Measurements from ENCODE around the gene RTN4RL1. TPM values are rescaled to one million over a fixed set of nuclear protein-coding genes. Genes with fewer than 3 reads are reported as not detected.
A peak's percentile ranks its signal among the peaks of the same experiment; 100 is the strongest.

The RTN4RL1 gene
- total and polyA plus RNA-seq, 2 experiments from 2014 or later = 32.2 to 45.4 TPM

GRCh38 chr17:1946021-1946932 is 78.9 kb downstream of the RTN4RL1 start:
- no peaks in the 10 kb centered on the region for H3K36me3 ChIP-seq
- H3K9me3 ChIP-seq (ENCODE audit: low read depth) = no peaks in the 10 kb centered on the region
- H3K4me3 ChIP-seq = no peak overlapping the region
- peaks cover 45% of the 10 kb centered on the region for H3K4me1 ChIP-seq (ENCODE audit: low read depth)
- H3K27ac ChIP-seq = peak overlapping the region; percentile 89
- H3K27me3 ChIP-seq = no peaks in the 10 kb centered on the region
- TF ChIP-seq CTCF (IDR thresholded peaks at IDR 0.05; ENCODE audit: low read depth, low read length) = no peak
- DNase-seq (ENCODE audit: low read depth in 1 of 2, low spot score in 1 of 2) = no peak

DNA sequence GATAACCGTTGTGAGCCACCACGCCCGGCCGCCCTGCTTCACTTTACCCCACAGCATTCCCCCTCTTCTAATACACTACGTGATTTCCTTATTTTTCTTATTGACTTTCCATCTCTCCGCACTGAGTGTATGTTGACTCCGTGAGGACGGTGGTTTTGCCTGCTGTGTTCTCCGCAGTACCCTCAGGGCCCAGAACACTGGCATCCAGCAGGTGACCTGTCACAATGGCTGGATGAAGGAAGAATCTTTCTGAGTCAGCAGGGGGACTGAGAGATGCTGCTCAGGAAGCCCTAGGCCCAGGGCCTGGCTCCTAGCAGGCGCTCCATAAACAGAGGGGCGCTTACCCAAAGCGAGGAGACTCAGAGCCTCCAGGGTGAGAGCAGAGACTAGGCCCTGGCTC is 79.5 kb downstream of the RTN4RL1 start:
- peaks cover 52% of the 10 kb centered on the region for H3K4me1 ChIP-seq (ENCODE audit: low read depth)
- no peak for TF ChIP-seq CTCF (IDR thresholded peaks at IDR 0.05; ENCODE audit: low read depth, low read length)
- peak overlapping the region; percentile 89 for H3K27ac ChIP-seq
- no peak for DNase-seq (ENCODE audit: low read depth in 1 of 2, low spot score in 1 of 2)
- no peak overlapping the region for H3K4me3 ChIP-seq
- H3K36me3 ChIP-seq = no peaks in the 10 kb centered on the region
- no peaks in the 10 kb centered on the region for H3K27me3 ChIP-seq
- no peaks in the 10 kb centered on the region for H3K9me3 ChIP-seq (ENCODE audit: low read depth)

DNA sequence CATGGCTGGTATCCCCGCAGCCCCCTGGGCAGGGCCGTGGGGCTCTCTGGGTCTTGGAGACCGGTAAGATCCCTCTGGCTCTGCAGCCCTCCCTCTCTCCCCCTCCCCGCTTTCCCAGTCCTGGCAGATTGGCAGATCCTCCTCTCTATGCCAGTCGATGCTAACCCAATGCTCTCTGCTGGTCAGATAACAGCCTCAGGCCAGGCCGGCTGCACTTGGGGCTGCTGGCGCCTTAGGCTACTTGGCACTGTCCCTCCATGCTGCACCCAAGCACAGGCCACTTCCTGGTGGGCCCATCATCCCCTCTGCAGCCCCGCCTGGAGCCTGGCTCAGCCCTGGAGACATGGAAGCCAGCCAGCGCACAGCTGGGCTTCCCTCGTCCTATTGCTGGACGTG is 81.7 kb downstream of the RTN4RL1 start:
- H3K4me1 ChIP-seq (ENCODE audit: low read depth) = peaks cover 60% of the 10 kb centered on the region
- no peak for TF ChIP-seq CTCF (IDR thresholded peaks at IDR 0.05; ENCODE audit: low read depth, low read length)

DNA sequence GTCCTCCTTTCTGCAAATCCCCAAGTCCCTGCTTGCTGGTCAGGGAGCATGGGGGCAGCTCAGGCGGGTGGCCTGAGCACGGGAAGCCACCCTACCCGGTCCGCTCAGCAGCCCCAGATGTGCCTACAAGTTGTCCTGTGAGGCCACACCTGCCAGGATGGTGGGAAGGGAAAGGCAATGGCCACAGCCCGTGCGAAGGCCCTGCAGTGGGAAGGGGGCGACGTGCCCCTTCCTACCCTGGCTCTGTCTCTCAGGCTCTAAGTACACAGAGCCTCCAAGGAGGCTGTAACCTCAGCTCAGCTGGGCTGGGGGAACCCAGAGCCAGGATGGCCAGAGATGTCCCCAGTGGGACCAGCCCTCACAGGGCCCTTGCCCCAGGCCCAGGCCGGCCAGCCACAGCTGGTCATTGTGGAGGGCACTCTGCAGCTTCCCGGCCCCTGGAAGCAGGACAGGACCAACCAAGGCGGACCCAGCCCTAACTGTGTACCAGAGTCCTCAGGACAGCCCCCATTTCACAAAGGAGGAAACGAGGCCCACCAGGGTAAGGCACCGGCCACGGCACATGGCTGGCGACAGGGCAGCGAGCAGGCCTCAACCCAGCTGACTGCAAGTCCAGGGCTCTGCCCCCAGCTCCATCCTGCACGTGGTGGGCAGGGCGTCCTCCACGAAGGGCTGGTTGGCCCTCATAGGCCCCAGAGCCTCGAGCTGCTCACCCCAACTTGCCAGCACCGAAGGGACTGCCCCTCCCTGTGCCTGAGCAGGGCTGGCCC is 82.3 kb downstream of the RTN4RL1 start:
- Histone ChIP-seq H3K27ac (no peak overlapping the region), H3K4me1 (ENCODE audit: low read depth) (peaks cover 54% of the 10 kb centered on the region), H3K27me3 (no peaks in the 10 kb centered on the region), H3K9me3 (ENCODE audit: low read depth) (no peaks in the 10 kb centered on the region), H3K4me3 (no peak overlapping the region), H3K36me3 (no peaks in the 10 kb centered on the region)
- DNase-seq (ENCODE audit: low read depth in 1 of 2, low spot score in 1 of 2) = no peak
- no peak for TF ChIP-seq CTCF (IDR thresholded peaks at IDR 0.05; ENCODE audit: low read depth, low read length)

More for the DNA sequence above, 81.7 kb downstream of the RTN4RL1 start:
- Histone ChIP-seq H3K27ac (no peak overlapping the region), H3K9me3 (ENCODE audit: low read depth) (no peaks in the 10 kb centered on the region), H3K27me3 (no peaks in the 10 kb centered on the region), H3K36me3 (no peaks in the 10 kb centered on the region), H3K4me3 (no peak overlapping the region)
- no peak for DNase-seq (ENCODE audit: low read depth in 1 of 2, low spot score in 1 of 2)

- Histone ChIP-seq H3K4me1 (ENCODE audit: low read depth) (peaks cover 45% of the 10 kb centered on the region), H3K27ac (no peak overlapping the region), H3K36me3 (no peaks in the 10 kb centered on the region), H3K4me3 (no peak overlapping the region), H3K27me3 (no peaks in the 10 kb centered on the region), H3K9me3 (ENCODE audit: low read depth) (no peaks in the 10 kb centered on the region)
- no peak for TF ChIP-seq CTCF (IDR thresholded peaks at IDR 0.05; ENCODE audit: low read depth, low read length)
- no peak for DNase-seq (ENCODE audit: low read depth in 1 of 2, low spot score in 1 of 2)
Measured at GRCh38 chr17:1942066-1942365, 83.1 kb downstream of the RTN4RL1 start.
